Activated gamma-delta T cell treated with Interleukin-2 at 50 U/mL for 16 hours (primary cell): ENCODE results near the gene MAP3K9.

Source experiments
- DNase-seq: peaks from one replicate; pipeline ENCODE4 v3.0.0-alpha.2; 2020

The MAP3K9 gene

GRCh38 chr14:70685474-70686197 is 123.7 kb downstream of the MAP3K9 start:
- DNase-seq: no peak

- no peak for DNase-seq
Measured at GRCh38 chr14:70683983-70684382, 125.3 kb downstream of the MAP3K9 start.

DNA sequence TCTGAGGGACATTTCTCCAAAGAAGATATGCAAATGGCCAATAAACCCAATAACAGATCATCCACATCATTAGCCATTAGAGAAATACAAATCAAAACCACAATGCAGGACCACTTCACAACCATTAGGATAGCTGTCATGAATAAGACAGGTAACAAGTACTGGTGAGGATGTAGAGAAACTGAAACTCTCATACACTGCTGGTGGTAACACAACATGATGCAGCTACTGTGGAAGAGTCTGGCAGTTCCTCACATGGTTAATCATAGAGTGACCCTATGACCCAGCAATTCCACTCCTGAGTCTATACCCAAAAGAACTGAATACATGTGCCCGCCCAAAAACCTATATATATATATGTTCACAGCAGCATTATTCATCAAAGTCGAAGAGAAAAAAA is 128.6 kb downstream of the MAP3K9 start:
- no peak for DNase-seq

DNA sequence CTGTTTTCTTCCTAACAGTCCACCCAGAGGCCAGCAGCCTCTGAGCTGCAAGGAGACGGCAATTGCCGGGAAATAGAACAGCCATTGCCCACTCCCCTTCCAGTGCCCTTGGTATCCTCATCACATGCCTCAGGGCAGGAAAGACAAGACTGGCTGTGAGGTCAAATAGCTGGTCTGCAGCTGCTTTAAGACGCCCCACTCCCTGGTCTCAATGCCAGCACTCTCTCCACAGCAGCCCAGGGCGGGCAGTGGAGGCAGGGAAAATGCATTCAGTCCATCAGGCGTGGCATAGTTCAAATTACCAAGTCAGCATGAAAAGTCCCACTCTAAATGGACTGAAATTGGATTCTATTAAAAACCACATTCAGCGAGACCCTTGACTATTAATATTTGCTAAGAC is 132.0 kb downstream of the MAP3K9 start:
- DNase-seq: no peak
